ENCODE measurements around the gene MT1HL1.

DNA sequence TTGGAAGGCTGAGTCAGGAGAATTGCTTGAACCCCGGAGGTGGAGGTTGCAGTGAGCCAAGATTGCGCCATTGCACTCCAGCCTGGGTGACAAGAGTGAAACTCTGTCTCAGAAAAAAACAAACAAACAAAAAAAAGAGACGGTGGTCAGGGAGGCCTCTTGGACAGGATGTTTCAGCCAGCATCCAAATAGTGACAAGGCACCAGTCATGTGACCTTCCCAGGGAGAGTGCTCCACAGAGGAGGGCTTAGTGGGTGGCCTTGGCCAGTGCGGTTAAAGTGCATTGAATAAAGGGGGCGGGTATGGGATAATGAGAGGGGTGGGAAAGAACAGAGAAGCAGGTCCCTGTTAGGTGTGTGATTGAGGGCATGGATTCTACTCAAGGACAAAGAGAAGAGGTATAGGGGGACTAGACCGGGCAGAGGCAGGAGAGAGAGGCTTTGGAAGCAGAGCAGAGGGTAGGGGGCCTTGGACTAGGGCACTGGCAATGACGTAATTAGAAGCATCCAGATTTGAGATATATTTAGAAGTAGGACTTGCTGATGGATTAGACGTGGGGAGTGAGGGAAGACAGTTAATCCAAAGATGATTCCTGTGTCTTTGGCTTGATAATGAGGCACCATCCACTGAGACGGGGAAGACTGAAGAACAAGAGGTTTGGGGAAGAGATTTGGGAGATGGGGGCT is 25.8 kb upstream of the MT1HL1 start:
- TF ChIP-seq, protein P1, sequence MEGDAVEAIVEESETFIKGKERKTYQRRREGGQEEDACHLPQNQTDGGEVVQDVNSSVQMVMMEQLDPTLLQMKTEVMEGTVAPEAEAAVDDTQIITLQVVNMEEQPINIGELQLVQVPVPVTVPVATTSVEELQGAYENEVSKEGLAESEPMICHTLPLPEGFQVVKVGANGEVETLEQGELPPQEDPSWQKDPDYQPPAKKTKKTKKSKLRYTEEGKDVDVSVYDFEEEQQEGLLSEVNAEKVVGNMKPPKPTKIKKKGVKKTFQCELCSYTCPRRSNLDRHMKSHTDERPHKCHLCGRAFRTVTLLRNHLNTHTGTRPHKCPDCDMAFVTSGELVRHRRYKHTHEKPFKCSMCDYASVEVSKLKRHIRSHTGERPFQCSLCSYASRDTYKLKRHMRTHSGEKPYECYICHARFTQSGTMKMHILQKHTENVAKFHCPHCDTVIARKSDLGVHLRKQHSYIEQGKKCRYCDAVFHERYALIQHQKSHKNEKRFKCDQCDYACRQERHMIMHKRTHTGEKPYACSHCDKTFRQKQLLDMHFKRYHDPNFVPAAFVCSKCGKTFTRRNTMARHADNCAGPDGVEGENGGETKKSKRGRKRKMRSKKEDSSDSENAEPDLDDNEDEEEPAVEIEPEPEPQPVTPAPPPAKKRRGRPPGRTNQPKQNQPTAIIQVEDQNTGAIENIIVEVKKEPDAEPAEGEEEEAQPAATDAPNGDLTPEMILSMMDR (IDR thresholded peaks at IDR 0.05), result no peak
- TF ChIP-seq POLR2A (IDR thresholded peaks at IDR 0.05), result no peak

Measured in lower leg skin (tissue), 3 donors.